HCT116 (cell line): Measurements from ENCODE around the gene UGT3A2. TPM values are rescaled to one million over a fixed set of nuclear protein-coding genes. Genes with fewer than 3 reads are reported as not detected.

Experiments used
- ATAC-seq: fragments of 200-7000 bp; cut with Tn5 transposase; 2 replicates; pipeline ENCODE4 v1.9.1; 2020; ENCODE audit warnings: mild to moderate bottlenecking, moderate library complexity
- BruUV-seq: library from RNA; stranded (reverse); fragments of 400-500 nt; replicated peaks from 2 replicates; lab custom pipeline; 2021; lab: Mats Ljungman, UMichigan
- CTCF ChIA-PET: fragments of 300-600 bp; sonication (Branson Sonifier 250); formaldehyde crosslinking; loops from one replicate; lab custom pipeline; 2021; ENCODE audit warnings: antibody characterized with exemption; lab: Charles Lee
- POLR2A ChIA-PET: fragments of 300-600, 350-600 bp; sonication (Branson Sonifier 250); formaldehyde crosslinking; loops from one replicate; lab custom pipeline; 2021; ENCODE audit warnings: antibody characterized with exemption; lab: Charles Lee
- RAD21 ChIA-PET, 2 experiments: fragments of 300-600 bp; sonication (Branson Sonifier 250); formaldehyde crosslinking; loops; one replicate each; lab custom pipeline; 2023; ENCODE audit warnings: low total read pairs in 2 of 2; ENCODE audit not compliant: uncharacterized antibody in 2 of 2, unreplicated experiment in 2 of 2, low non-redundant PET in 1 of 2; lab: Charles Lee
- DNase-seq: peaks from one replicate; pipeline ENCODE4 v3.0.0-alpha.2; 2010; ENCODE audit warnings: low read depth, low spot score
- H2AFZ ChIP-seq: fragments of 200-600 bp; shearing (Covaris generic), sonication (generic); 2 replicates; pipeline ENCODE4 v1.6.1; 2017; ENCODE audit warnings: low read depth, mixed run types, mixed read lengths, antibody characterized with exemption, low read length; ENCODE audit not compliant: poor library complexity, severe bottlenecking
- H3K27ac ChIP-seq: 2 replicates; pipeline ENCODE4 v1.5.1; 2012; ENCODE audit warnings: low read depth, low read length
- H3K27me3 ChIP-seq: fragments of 200-600 bp; sonication (generic); 2 replicates; pipeline ENCODE4 v1.6.1; 2016; ENCODE audit warnings: mixed run types, low read length, mixed read lengths; ENCODE audit not compliant: insufficient read depth
- H3K36me3 ChIP-seq, 2 experiments: fragments of 200-500 bp in 1 of 2; fragments of 200-600 bp in 1 of 2; sonication (Bioruptor generic) in 1 of 2; sonication (generic) in 1 of 2; 2 replicates each; pipeline versions ENCODE4 v1.5.1 to v1.6.1; 2014 to 2016; ENCODE audit warnings: low read length in 2 of 2, inconsistent platforms in 1 of 2, mixed read lengths in 1 of 2, mixed run types in 1 of 2; ENCODE audit not compliant: insufficient read depth in 2 of 2, control insufficient read depth in 1 of 2
- H3K4me1 ChIP-seq, 2 experiments: fragments of 200-600 bp in 1 of 2; sonication (generic) in 1 of 2; 2 replicates each; pipeline versions ENCODE4 v1.5.1 to v1.6.1; 2012 to 2017; ENCODE audit warnings: low read length in 2 of 2, inconsistent platforms in 1 of 2, mild to moderate bottlenecking in 1 of 2, mixed read lengths in 1 of 2, mixed run types in 1 of 2, moderate library complexity in 1 of 2; ENCODE audit not compliant: insufficient read depth in 2 of 2, control insufficient read depth in 1 of 2
- H3K4me2 ChIP-seq: fragments of 200-600 bp; sonication (generic); 2 replicates; pipeline ENCODE4 v1.6.1; 2017; ENCODE audit warnings: mixed run types, low read length, mixed read lengths
- H3K4me3 ChIP-seq, 2 experiments: fragments of 200-600 bp in 1 of 2; sonication (generic) in 1 of 2; replicated peaks in 1 of 2; 2 replicates each; pipeline ENCODE4 v1.5.1; 2011 to 2016; ENCODE audit warnings: low read length in 2 of 2, control low read depth in 1 of 2, low read depth in 1 of 2, mild to moderate bottlenecking in 1 of 2, mixed read lengths in 1 of 2, mixed run types in 1 of 2
- H3K79me2 ChIP-seq: fragments of 200-600 bp; sonication (generic); 2 replicates; pipeline ENCODE4 v1.6.1; 2017; ENCODE audit warnings: mild to moderate bottlenecking, mixed run types, low read length, moderate library complexity, mixed read lengths; ENCODE audit not compliant: insufficient read depth
- H3K9ac ChIP-seq: fragments of 200-600 bp; sonication (generic); 2 replicates; pipeline ENCODE4 v1.6.1; 2016; ENCODE audit warnings: low read length, mixed read lengths
- H3K9me2 ChIP-seq: fragments of 200-600 bp; sonication (generic), shearing (Covaris generic); 2 replicates; pipeline ENCODE4 v1.6.1; 2017; ENCODE audit warnings: mixed run types, mild to moderate bottlenecking, moderate library complexity; ENCODE audit not compliant: insufficient read depth
- H3K9me3 ChIP-seq, 2 experiments: fragments of 200-500 bp in 1 of 2; fragments of 200-600 bp in 1 of 2; sonication (Bioruptor generic) in 1 of 2; sonication (generic) in 1 of 2; 2 replicates each; pipeline ENCODE4 v1.6.1; 2014 to 2017; ENCODE audit warnings: low read length in 2 of 2, mixed read lengths in 2 of 2, inconsistent platforms in 1 of 2, low read depth in 1 of 2, mild to moderate bottlenecking in 1 of 2, mixed run types in 1 of 2, moderate library complexity in 1 of 2; ENCODE audit not compliant: control insufficient read depth in 1 of 2, insufficient read depth in 1 of 2
- H4K20me1 ChIP-seq: fragments of 200-600 bp; sonication (generic), shearing (Covaris generic); 2 replicates; pipeline ENCODE4 v1.6.1; 2017; ENCODE audit warnings: mixed run types, mild to moderate bottlenecking, moderate library complexity; ENCODE audit not compliant: insufficient read depth
- ATF3 ChIP-seq: IDR thresholded peaks from 2 replicates; pipeline ENCODE4 v1.6.1; 2012
- CBX3 ChIP-seq: IDR thresholded peaks from 2 replicates; pipeline ENCODE4 v1.6.1; 2012; ENCODE audit warnings: low read depth
- EGR1 ChIP-seq: IDR thresholded peaks from 2 replicates; pipeline ENCODE4 v1.6.1; 2012; ENCODE audit warnings: low read depth
- ELF1 ChIP-seq: IDR thresholded peaks from 2 replicates; pipeline ENCODE4 v1.6.1; 2012; ENCODE audit warnings: low read depth, borderline replicate concordance
- EZH2phosphoT487 ChIP-seq: fragments of 200-600 bp; IDR thresholded peaks from 2 replicates; pipeline ENCODE4 v1.6.1; 2018; ENCODE audit warnings: antibody characterized with exemption, borderline replicate concordance
- FOSL1 ChIP-seq: IDR thresholded peaks from 2 replicates; pipeline ENCODE4 v1.6.1; 2012; ENCODE audit warnings: low read depth
- JUND ChIP-seq: IDR thresholded peaks from 2 replicates; pipeline ENCODE4 v1.6.1; 2012
- MAX ChIP-seq: IDR thresholded peaks from 2 replicates; pipeline ENCODE4 v1.6.1; 2012
- POLR2A ChIP-seq: IDR thresholded peaks from 2 replicates; pipeline ENCODE4 v1.7.0; 2011; ENCODE audit warnings: borderline replicate concordance; ENCODE audit not compliant: insufficient read depth, insufficient read length; ENCODE audit errors: extremely low read depth
- POLR2AphosphoS5 ChIP-seq: IDR thresholded peaks from 2 replicates; pipeline ENCODE4 v1.6.1; 2011; ENCODE audit warnings: mild to moderate bottlenecking, low read depth, low read length, moderate library complexity
- RAD21 ChIP-seq: IDR thresholded peaks from 2 replicates; pipeline ENCODE4 v1.6.1; 2012; ENCODE audit warnings: low read depth, mild to moderate bottlenecking
- REST ChIP-seq: IDR thresholded peaks from 2 replicates; pipeline ENCODE4 v1.6.1; 2012; ENCODE audit warnings: low read depth
- SIN3A ChIP-seq: IDR thresholded peaks from 2 replicates; pipeline ENCODE4 v1.6.1; 2012; ENCODE audit warnings: low read depth
- SP1 ChIP-seq: IDR thresholded peaks from 2 replicates; pipeline ENCODE4 v1.6.1; 2012; ENCODE audit warnings: low read depth
- SRF ChIP-seq: IDR thresholded peaks from 2 replicates; pipeline ENCODE4 v1.6.1; 2012; ENCODE audit warnings: low read depth
- TCF7L2 ChIP-seq: IDR thresholded peaks from 2 replicates; pipeline ENCODE4 v1.7.0; 2011; ENCODE audit warnings: borderline replicate concordance, inconsistent platforms; ENCODE audit not compliant: insufficient read depth, insufficient read length; ENCODE audit errors: extremely low read depth
- YY1 ChIP-seq: IDR thresholded peaks from 2 replicates; pipeline ENCODE4 v1.6.1; 2011; ENCODE audit warnings: low read length, low read depth, moderate library complexity, mild to moderate bottlenecking; ENCODE audit not compliant: insufficient replicate concordance; ENCODE audit errors: extremely low read depth
- ZBTB33 ChIP-seq: IDR thresholded peaks from 2 replicates; pipeline ENCODE4 v1.6.1; 2011; ENCODE audit warnings: mild to moderate bottlenecking, low read length, moderate library complexity; ENCODE audit not compliant: insufficient replicate concordance; ENCODE audit errors: extremely low read depth
- ZFX ChIP-seq: fragments of 450-650 bp; IDR thresholded peaks from 2 replicates; pipeline ENCODE4 v1.6.1; 2017
- ZNF274 ChIP-seq: fragments of 200-500 bp; sonication (Bioruptor generic); IDR thresholded peaks from 2 replicates; pipeline ENCODE4 v1.6.1; 2014; ENCODE audit warnings: mild to moderate bottlenecking, low read depth, low read length, inconsistent platforms
- intact Hi-C: fragments of 100-400 bp; cut with micrococcal nuclease; formaldehyde crosslinking; loops from 2 replicates; pipeline ENCODE4 v1.10.0; 2022
- total RNA-seq: library from RNA; stranded (reverse); gene quantifications from one replicate; pipeline ENCODE4 v1.2.1, GENCODE V29; 2021; ENCODE audit not compliant: unreplicated experiment

The UGT3A2 gene
- total RNA-seq, 1 experiment from 2014 or later, result not detected

GRCh38 chr5:36040651-36041536, 25.8 kb downstream of the UGT3A2 start:
- no peak overlapping the region for H3K4me2 ChIP-seq
- no peak overlapping the region for H3K9ac ChIP-seq
- no peaks in the 10 kb centered on the region for H4K20me1 ChIP-seq
- ATAC-seq (no peak), DNase-seq (no peak)
- BruUV-seq, result no TSS peak
- H3K9me2 ChIP-seq, result no peaks in the 10 kb centered on the region
- no peak overlapping the region for H3K4me3 ChIP-seq
- H3K27ac ChIP-seq, result no peak overlapping the region
- TF ChIP-seq ZNF274, result no peak
- no peak for TF ChIP-seq ZFX
- TF ChIP-seq FOSL1, result no peak
- no peak for TF ChIP-seq POLR2A
- no peak for TF ChIP-seq REST
- no peak for TF ChIP-seq CBX3
- no peak for TF ChIP-seq EZH2phosphoT487
- no peak for TF ChIP-seq ZBTB33
- TF ChIP-seq MAX, result no peak
- TF ChIP-seq SP1, result no peak
- TF ChIP-seq RAD21, result no peak
- no peak for TF ChIP-seq TCF7L2
- no peak for TF ChIP-seq SRF
- no peak for TF ChIP-seq POLR2AphosphoS5
- no peak for TF ChIP-seq EGR1
- TF ChIP-seq YY1, result no peak
- no peak for TF ChIP-seq SIN3A
- no peak for TF ChIP-seq ATF3
- TF ChIP-seq JUND, result no peak
- TF ChIP-seq ELF1, result no peak
- intact Hi-C loops, result no loop called here
- H2AFZ ChIP-seq, result no peak overlapping the region
- ChIA-PET CTCF (interaction anchor here (1.0 kb wide), 1 partner anchor 115 kb away, joined by 3 read pairs; no protein-coding TSS in a partner anchor), RAD21 (no interaction called here), POLR2A (no interaction called here)
- H3K79me2 ChIP-seq, result no peaks in the 10 kb centered on the region
- no peaks in the 10 kb centered on the region for H3K9me3 ChIP-seq
- no peaks in the 10 kb centered on the region for H3K36me3 ChIP-seq
- no peaks in the 10 kb centered on the region for H3K4me1 ChIP-seq
- H3K27me3 ChIP-seq, result peaks cover 23% of the 10 kb centered on the region; the same call in 1 of the 2 replicates
